Suprapubic skin (tissue), 4 donors: Measurements from ENCODE around the gene CALR3. TPM values are rescaled to one million over a fixed set of nuclear protein-coding genes. Genes with fewer than 3 reads are reported as not detected.
A peak's percentile ranks its signal among the peaks of the same experiment; 100 is the strongest.

Experiments used
- DNase-seq, 2 donors: peaks; one replicate each; pipeline ENCODE4 v3.0.0-alpha.2; 2019; ENCODE audit warnings: low spot score in 2 of 2
- H3K27ac ChIP-seq: fragments of 200-600 bp; sonication (generic); one replicate; pipeline ENCODE4 v1.5.1; 2019
- H3K27me3 ChIP-seq: fragments of 200-600 bp; sonication (generic); one replicate; pipeline ENCODE4 v1.5.1; 2019
- H3K36me3 ChIP-seq: fragments of 200-600 bp; sonication (generic); one replicate; pipeline ENCODE4 v1.5.1; 2019
- H3K4me1 ChIP-seq: fragments of 200-600 bp; sonication (generic); one replicate; pipeline ENCODE4 v1.5.1; 2019
- H3K4me3 ChIP-seq: fragments of 200-600 bp; sonication (generic); one replicate; pipeline ENCODE4 v1.5.1; 2019; ENCODE audit warnings: mild to moderate bottlenecking
- H3K9me3 ChIP-seq: fragments of 200-600 bp; sonication (generic); one replicate; pipeline ENCODE4 v1.5.1; 2019
- CTCF ChIP-seq, 2 donors: fragments of 200-600 bp in 1 of 2; fragments of 450-650 bp in 1 of 2; sonication (generic) in 1 of 2; IDR thresholded peaks; one replicate each; pipeline ENCODE4 v1.5.1; 2016 to 2019; ENCODE audit warnings: antibody characterized with exemption in 2 of 2, mild to moderate bottlenecking in 1 of 2, moderate library complexity in 1 of 2
- EP300 ChIP-seq: sonication (generic); formaldehyde crosslinking; IDR thresholded peaks from one replicate; pipeline ENCODE4 v1.6.1; 2017; ENCODE audit warnings: antibody characterized with exemption
- POLR2A ChIP-seq, 2 donors: fragments of 450-650 bp; IDR thresholded peaks; one replicate each; pipeline ENCODE4 v1.6.1; 2017; ENCODE audit warnings: antibody characterized with exemption in 2 of 2, mild to moderate bottlenecking in 2 of 2, moderate library complexity in 2 of 2
- POLR2AphosphoS5 ChIP-seq, 3 donors: sonication (generic); formaldehyde crosslinking; IDR thresholded peaks; one replicate each; pipeline ENCODE4 v1.6.1; 2017; ENCODE audit warnings: antibody characterized with exemption in 3 of 3
- WGBS: methylation state at CpG from one replicate; pipeline ENCODE4 v1.1.5; 2018; 5-methylcytosine and 5-hydroxymethylcytosine counted together
- total RNA-seq, 4 donors: library from RNA; depleted of rRNA; stranded (reverse); fragments of >200 nt; gene quantifications; one replicate each; pipeline ENCODE4 v1.1.0, GENCODE V29; 2016

The CALR3 gene
- total RNA-seq, 4 donors from 2014 or later = not detected

GRCh38 chr19:16444269-16444600 lies 51.7 kb downstream of the CALR3 start:
- Histone ChIP-seq H3K4me1 (peaks cover 40% of the 10 kb centered on the region), H3K27ac (no peak overlapping the region)

GRCh38 chr19:16442386-16443276 lies 53.3 kb downstream of the CALR3 start:
- Histone ChIP-seq H3K27me3 (no peaks in the 10 kb centered on the region), H3K4me1 (peaks cover 37% of the 10 kb centered on the region), H3K27ac (no peak overlapping the region), H3K36me3 (peaks cover 22% of the 10 kb centered on the region), H3K4me3 (no peak overlapping the region), H3K9me3 (no peaks in the 10 kb centered on the region)
- WGBS = 53% methylated on average over 19 of the region's 19 CpGs
- no peak for DNase-seq
- TF ChIP-seq EP300 (no peak), POLR2AphosphoS5 (IDR thresholded peaks at IDR 0.05) (no peak), POLR2A (IDR thresholded peaks at IDR 0.05) (no peak), CTCF (IDR thresholded peaks at IDR 0.05) (no peak)

More at GRCh38 chr19:16444269-16444600, 51.7 kb downstream of the CALR3 start:
- Histone ChIP-seq H3K27me3 (no peaks in the 10 kb centered on the region), H3K9me3 (no peaks in the 10 kb centered on the region), H3K4me3 (no peak overlapping the region), H3K36me3 (peaks cover 16% of the 10 kb centered on the region)
- 75% methylated on average over 2 of the region's 2 CpGs for WGBS
- TF ChIP-seq EP300 (no peak), CTCF (IDR thresholded peaks at IDR 0.05) (no peak), POLR2A (IDR thresholded peaks at IDR 0.05) (no peak), POLR2AphosphoS5 (IDR thresholded peaks at IDR 0.05) (no peak)
- DNase-seq = no peak

GRCh38 chr19:16441661-16442162 lies 54.3 kb downstream of the CALR3 start:
- peaks cover 32% of the 10 kb centered on the region for H3K36me3 ChIP-seq
- H3K27ac ChIP-seq = no peak overlapping the region
- H3K4me1 ChIP-seq = peaks cover 28% of the 10 kb centered on the region
- TF ChIP-seq CTCF (IDR thresholded peaks at IDR 0.05) = peak in 1 of 2 donors; percentile 36
- TF ChIP-seq EP300 = no peak
- no peak overlapping the region for H3K4me3 ChIP-seq
- H3K27me3 ChIP-seq = no peaks in the 10 kb centered on the region
- no peaks in the 10 kb centered on the region for H3K9me3 ChIP-seq
- no peak for DNase-seq
- WGBS = 87% methylated on average over 11 of the region's 14 CpGs

GRCh38 chr19:16436780-16437332 lies 59.1 kb downstream of the CALR3 start:
- H3K36me3 ChIP-seq = peaks cover 67% of the 10 kb centered on the region
- H3K27ac ChIP-seq = peak overlapping the region; percentile 76
- no peaks in the 10 kb centered on the region for H3K27me3 ChIP-seq
- no peak for DNase-seq
- WGBS = 78% methylated on average over 6 of the region's 6 CpGs
- peaks cover 19% of the 10 kb centered on the region for H3K4me1 ChIP-seq
- TF ChIP-seq EP300 (no peak), CTCF (IDR thresholded peaks at IDR 0.05) (no peak), POLR2A (IDR thresholded peaks at IDR 0.05) (no peak), POLR2AphosphoS5 (IDR thresholded peaks at IDR 0.05) (no peak)
- H3K4me3 ChIP-seq = no peak overlapping the region
- H3K9me3 ChIP-seq = no peaks in the 10 kb centered on the region

- H3K36me3 ChIP-seq = peaks cover 72% of the 10 kb centered on the region
- no peaks in the 10 kb centered on the region for H3K9me3 ChIP-seq
- no peaks in the 10 kb centered on the region for H3K27me3 ChIP-seq
- no peak overlapping the region for H3K4me3 ChIP-seq
- TF ChIP-seq POLR2A (IDR thresholded peaks at IDR 0.05) (no peak), EP300 (no peak), POLR2AphosphoS5 (IDR thresholded peaks at IDR 0.05) (no peak), CTCF (IDR thresholded peaks at IDR 0.05) (no peak)
- H3K4me1 ChIP-seq = peaks cover 19% of the 10 kb centered on the region
- peak overlapping the region; percentile 76 for H3K27ac ChIP-seq
- DNase-seq = no peak
- WGBS = 61% methylated on average over 9 of the region's 9 CpGs
Measured at GRCh38 chr19:16435999-16436650, 59.8 kb downstream of the CALR3 start.
